DMS153 treated with DMSO at 0.1 percent for 48 hours (cell line): ENCODE results near the gene GATA6.
"Not testable (repeated sequence)": the region's sequence is repeated elsewhere in the genome, so short reads cannot be mapped to it uniquely, and the experiment has no call there.

Source experiments
- DNase-seq: peaks from one replicate; lab custom pipeline; 2025; ENCODE audit not compliant: unreplicated experiment; lab: John Stamatoyannopoulos, UW

Gene GATA6

DNA sequence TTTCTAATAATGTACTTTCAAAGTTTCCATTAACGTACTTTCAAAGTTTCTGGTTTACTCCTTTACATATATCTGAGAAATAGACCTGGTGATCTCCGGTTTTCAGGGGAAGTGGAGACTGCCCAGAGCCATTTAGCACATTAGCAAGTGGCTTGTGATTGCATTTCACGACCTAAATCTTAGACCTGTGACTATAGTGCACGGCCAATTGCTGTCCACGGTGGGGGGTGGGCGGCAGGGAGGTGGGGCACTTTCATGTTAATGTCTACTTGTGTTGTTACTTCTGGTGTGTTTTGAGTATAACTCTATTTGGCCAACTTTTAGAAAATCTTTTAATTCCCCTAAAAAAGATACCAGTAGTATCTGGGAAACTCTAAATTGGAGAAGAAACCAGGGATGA, 11.3 kb downstream of the GATA6 start:
- no peak for DNase-seq

DNA sequence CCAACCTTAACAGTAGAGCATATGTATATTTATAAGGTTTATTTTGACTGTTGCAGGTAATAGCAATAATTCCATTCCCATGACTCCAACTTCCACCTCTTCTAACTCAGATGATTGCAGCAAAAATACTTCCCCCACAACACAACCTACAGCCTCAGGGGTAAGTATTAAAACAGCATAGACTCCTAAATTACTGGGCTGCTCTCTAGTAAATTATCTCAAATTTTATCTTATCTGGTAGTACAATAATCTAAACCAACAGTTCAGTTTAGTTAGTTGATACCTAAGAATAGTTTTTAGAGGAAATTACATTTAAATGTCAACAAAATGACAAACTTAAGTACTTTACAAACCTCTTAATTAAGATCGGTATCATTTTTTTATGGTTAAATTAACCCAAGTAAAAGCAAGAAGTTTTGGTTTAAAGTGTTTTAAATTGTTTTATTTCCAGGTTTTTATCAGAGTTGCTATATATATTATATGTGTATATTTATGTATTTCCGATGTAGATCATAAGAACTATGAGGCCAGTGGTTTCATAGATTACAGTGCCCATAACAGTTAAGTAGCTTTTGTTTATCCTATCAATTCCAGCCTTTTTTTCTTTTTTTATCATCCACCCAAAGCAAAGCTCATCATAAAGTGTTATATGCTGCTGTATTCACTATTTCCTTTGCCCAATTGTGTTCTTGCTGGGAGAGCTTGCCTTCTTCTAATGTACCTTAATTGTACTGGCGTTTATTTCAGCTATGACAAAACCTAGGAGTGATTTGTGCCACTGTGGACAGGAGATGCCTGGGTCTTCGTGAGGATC, 13.7 kb downstream of the GATA6 start:
- DNase-seq: no peak

DNA sequence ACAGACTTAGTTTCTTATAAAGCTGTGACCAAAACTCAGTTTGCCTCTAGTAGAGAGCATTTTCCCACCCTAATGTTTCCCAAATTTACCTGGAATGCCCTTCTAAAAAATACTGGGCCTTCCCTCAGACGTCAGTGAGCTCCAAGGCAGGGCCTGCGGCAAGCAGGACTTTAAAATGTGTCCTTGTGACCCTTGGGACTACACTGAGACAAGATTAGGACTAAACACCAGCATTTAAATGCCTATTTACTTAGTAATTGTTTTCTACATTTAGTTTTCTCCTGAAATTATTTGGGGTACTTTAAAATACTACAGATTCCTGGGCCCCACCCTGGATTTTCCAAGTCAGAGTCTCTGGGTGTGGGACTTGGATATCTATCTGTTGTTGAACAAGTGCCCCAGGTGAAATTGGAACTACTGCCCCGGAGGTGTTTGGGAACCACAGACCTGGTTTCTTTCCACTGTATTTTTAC, 14.3 kb downstream of the GATA6 start:
- no peak for DNase-seq

DNA sequence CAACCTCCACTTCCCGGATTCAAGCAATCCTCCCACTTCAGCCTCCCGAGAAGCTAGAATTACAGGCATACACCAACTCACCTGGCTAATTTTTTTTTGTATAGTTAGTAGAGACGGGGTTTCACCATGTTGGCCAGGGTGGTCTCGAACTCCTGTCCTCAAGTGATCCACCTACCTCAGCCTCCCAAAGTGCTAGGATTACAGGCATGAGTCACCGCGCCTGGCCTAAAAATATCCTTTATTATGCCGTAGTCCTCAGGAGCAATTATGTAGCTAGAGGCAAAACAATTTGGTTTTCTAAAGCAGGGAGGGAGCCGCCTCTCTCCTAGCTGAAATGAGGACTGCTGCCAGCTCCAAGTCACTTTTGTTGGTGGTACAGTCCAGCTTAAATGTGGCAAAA, 15.2 kb downstream of the GATA6 start:
- DNase-seq: not testable (repeated sequence)

DNA sequence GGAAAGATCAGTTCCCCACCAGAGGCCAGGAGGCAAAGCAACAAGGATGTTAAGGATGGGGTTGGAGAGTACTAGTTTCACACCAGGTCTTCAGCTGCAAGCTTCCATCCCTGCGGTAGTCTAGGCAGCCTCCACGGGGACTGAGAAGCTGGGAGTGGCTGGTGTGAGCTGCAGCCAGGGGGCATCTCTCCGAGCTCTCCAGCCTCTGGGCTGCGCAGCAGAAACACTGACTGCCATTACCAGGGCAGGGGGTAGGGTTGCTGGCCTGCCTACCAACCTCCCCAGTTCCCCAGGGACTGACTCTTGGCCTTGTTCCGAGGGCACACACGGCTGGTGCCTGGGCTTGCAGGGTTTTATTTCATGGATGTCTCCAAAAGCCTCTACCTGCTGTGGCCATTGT, 15.9 kb downstream of the GATA6 start:
- peak; percentile 80 for DNase-seq

DNA sequence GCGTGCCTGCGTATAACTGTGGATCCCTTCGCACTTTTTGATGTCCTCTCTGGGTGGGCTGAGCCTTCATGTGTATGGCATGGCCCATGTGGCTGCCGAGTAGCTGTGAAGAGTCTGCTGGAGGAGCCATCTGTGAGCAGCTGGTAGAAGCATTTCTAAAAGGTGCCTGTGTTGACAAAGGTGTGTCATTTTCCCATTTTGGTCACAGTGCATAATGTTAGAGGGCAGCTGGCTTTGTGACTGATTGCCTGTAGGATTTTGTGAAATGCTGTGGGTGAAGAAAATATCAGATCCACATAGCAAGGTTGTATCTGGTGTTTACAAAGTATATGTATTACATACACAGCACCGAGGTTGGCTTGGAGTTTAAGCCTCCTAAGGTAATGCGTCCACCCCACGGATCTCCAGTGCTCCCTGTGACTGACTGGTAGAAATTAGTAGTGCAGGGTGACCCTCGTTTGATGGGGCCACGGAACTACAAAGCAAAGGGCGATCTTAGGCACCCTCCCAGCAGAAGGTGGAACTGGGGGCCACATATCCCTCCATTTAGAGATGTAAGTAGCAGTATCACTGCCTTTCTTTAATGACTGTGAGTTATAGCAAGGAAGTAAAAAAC, 16.5 kb downstream of the GATA6 start:
- peak; percentile 80 for DNase-seq

DNA sequence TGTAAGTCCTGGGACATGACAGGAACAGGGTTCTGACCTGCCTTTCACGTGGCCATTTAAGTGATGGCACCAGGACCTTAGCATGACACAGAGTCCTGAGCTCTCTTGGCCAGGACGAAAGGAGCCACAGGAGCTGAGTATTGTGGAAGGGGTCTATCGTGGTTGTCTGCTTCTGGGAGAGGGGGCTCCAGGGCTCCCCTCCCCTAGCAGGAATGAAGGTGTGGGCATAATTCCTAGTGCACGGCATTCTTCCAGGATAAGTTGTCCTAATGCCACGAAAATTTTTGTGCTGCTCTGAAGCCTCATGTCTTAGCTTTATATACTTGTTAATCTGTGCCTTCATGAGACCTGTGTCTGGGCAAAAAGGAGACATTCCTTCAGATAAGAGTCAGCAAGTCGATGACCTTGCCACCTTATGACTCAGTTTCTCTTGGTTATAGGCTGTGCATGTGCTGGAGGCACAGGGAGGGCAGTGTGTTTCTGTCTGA, 17.1 kb downstream of the GATA6 start:
- DNase-seq: no peak

DNA sequence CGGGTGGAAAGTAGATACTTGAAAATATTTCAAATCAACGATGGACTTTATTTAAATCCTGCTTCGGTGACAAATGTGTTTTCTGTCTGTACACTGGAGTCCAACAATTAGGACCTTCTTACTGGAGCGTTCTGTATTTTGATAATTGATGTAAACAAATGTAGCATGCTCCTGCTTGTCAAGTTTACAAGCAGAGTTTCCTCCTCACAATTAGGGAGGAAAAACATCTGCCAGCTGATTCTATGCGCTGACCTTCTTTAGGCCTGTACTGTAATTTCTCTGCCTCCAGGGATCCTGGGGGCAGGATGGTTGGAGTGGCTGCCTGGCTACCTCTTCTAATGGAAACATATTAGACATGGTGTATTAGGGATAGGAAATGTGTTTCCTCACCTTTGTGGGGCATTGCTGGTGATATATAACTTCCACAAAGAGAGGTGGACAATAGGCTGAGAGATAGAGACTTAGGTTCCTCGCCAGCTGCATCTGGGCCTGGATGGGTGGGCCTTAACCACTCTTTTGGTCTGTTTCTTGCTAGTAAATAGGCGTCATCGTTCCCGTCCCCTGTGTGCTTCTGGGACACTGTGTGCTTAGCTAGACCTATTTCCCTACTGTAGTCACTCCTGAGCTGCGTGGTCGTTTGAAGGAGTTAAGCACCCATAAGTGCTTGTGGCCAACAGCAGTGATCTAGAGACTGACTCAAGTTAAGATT, 19.3 kb downstream of the GATA6 start:
- DNase-seq: no peak

DNA sequence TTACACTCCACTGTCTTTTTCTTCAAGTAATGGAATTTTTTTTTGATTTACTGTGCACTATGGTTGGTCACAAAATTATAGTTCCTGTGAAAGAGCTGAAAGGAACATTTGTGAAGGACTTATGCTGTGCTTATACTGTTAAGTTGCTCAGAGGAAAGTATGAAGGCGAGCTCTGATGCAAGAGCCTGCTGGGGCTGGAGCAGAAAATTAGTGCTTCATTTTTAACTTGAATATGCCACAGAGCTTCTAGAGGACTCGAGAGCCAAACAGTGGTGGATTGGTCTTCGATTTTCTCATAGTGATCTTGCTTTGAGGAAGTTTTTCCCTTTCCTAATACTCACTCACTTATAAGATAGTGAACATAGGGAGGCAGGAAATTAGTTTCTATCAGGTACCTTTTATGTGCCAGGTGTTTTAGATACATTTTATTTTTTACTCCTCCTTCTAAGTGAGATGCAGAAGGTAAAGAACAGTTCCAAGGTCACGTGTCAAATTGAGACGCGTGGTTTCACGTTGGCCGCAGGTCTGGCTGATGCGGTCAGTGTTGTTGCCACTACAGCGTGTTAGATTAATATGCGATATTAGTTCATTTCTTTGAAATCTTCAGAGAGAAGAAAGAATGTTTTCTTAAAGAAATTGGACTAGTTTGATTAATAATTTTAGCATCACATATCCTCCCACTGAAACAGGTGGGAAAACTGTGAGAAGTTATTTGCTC, 20.2 kb downstream of the GATA6 start:
- DNase-seq: no peak

DNA sequence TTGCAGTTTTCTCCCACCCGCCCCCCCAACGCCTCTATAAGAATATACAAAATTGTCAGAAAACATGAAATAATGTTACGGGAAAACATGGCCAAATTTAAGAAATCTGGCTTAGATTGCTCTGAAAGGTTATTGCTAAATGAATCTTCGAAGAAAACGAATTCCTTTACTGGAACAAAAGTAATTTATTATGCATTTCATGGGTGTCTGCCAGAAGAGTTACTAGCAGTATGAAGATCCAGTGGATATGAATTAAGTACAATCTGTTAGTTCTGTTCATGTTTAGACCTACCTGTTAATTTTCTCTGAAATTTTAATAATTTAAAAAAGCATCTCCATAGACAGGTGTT, 21.9 kb downstream of the GATA6 start:
- no peak for DNase-seq

DNA sequence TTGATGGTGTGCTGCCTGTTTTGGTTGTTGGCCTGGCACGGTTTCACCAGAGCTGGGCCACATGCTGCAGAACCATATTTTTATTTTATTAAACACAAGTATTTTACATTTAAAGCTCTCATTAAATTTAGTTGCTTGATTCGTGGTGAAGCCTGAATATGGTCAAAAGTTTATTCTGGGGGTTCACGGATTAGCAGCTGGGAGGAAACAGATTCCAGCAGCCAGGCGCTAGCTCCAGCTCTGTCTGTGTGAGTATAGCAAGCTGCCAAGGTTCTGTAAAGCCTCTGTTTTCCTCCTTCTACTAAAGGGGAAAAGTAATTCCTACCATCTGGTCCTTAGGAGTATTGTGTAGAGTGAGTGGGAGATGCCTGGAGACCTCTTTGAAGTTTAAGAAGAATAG, 22.5 kb downstream of the GATA6 start:
- no peak for DNase-seq

DNA sequence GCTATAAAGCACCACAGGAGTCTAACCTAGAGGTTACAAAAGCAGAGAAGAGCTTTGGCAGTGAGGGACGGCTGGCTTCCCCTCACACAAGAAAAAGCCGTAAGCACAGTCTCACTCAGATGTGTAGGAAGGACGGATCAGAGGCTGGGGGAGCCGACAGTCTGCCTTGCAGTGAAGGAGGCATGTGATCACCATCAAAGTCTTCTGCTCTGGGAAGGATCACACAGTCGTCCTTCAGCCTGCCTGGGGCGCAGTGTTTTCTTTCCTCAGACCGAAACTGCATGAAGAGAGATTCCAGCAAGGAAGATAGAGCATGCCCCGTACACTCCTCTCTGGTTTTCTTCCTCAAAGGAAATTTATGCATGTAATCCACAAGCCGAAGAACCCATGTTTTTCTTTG, 24.1 kb downstream of the GATA6 start:
- DNase-seq: no peak

DNA sequence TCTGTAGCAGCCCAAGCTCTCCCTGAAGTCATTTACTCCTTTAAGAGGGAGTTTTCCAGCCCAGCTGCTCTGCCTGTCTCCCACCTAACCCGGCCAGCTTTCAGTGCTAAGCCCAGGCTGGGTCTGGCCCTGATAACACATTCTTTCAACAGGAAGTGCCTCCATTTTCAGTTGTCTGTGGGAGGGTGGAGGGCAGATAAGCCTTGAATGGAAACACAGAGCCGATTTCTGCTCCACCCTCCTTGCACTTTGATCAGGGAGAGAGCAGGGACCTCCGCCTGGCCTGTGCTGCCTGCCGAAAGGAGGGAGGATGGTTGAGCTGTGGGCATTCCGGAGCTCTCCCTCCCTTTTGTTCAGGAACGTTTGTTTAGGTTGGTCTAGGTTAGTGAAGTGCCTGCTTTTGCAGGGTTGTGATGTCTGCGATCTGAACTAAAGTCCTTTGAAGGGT, 24.8 kb downstream of the GATA6 start:
- DNase-seq: no peak

DNA sequence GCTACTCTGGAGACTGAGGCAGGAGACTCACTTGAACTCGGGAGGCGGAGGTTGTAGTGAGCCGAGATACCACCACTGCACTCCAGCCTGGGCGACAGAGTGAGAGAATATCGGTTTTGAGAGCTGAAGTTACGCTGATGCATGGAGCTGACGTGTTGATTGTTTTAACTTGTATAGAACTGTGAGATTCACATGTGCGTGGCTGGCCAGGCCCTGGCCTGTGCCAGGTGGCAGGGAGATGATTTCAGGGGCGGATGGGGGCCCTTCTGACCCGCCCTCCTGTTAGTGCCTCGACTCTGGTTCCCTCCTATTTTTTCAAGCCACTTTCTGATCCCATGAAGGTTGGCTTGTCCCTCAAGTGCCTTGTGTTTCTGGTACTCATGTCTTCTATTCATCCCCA, 25.7 kb downstream of the GATA6 start:
- no peak for DNase-seq

DNA sequence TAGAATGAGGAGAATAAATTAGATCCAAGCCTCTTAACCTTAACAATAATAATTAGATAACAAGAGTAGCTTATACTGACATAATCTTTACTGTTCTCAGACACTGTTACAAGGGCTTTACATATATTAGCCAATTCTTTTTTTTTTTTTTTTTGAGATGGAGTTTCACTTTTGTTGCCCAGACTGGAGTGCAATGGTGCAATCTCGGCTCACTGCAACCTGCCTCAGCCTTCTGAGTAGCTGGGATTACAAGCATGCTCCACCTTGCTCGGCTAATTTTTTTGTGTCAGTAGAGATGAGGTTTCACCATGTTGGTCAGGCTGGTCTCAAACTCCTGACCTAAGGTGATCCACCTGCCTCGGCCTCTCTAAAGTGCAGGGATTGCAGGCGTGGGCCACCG, 27.6 kb downstream of the GATA6 start:
- not testable (repeated sequence) for DNase-seq

DNA sequence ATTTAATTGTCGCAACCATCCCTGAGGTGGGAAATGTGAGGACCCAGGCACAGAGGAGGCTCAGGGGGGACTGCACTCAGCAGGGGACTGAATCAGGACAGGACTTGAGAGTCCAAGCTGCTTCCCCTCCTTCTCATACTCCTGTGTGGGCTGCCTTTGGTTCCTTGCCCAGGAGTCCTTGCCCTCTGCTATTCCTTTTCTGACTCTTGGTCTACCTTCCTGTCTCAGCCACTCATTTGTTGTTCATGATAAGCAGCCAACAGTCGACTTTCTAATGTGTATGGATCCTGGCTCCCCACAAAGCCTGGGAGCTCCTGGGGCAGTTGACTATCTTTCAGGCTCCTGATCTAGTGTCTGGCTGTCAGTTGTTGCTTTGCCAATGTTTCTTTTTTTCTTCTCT, 28.3 kb downstream of the GATA6 start:
- no peak for DNase-seq

DNA sequence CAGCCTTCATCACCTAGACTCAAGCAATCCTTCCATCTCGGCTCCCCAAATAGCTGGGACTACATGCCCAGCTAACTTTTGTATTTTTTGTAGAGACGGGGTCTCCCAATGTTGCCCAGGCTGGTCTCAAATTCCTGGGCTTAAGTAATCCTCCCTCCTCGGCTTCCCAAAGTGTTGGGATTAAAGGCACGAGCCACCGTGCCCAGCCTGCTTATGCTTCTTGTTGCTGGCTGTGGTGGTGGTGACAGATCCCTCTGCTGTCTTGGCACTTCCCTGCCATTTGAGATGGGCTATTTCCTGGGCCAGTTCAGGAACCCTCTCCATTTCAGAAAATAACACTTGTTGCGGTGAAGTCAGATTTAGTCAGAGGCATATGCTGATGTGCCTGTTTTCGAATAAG, 28.8 kb downstream of the GATA6 start:
- DNase-seq: no peak

DNA sequence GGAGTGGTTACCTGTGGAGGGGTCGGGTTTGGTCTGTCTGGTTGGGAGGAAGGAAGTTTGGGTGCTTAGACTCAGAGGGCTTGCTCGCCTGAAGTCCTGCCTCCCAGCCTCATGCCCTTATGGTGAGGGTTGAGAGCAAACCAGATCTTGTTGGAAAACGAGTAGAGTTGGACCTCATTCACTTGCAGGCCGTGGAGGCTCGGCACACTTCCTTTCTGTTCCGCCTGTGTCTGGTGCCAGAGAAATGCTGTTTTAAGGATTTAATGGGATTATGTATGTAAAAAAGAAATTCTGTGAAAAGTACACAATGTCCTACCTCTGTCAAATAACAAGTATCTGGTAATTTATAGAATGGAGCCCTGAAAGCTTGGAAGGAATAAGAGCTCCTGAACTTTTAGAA, 29.6 kb downstream of the GATA6 start:
- DNase-seq: no peak

DNA sequence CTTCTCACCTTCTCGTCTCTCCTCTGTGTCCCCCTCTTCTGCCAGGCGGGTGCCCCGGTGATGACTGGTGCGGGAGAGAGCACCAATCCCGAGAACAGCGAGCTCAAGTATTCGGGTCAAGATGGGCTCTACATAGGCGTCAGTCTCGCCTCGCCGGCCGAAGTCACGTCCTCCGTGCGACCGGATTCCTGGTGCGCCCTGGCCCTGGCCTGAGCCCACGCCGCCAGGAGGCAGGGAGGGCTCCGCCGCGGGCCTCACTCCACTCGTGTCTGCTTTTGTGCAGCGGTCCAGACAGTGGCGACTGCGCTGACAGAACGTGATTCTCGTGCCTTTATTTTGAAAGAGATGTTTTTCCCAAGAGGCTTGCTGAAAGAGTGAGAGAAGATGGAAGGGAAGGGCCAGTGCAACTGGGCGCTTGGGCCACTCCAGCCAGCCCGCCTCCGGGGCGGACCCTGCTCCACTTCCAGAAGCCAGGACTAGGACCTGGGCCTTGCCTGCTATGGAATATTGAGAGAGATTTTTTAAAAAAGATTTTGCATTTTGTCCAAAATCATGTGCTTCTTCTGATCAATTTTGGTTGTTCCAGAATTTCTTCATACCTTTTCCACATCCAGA, 31.3 kb downstream of the GATA6 start:
- DNase-seq: no peak

DNA sequence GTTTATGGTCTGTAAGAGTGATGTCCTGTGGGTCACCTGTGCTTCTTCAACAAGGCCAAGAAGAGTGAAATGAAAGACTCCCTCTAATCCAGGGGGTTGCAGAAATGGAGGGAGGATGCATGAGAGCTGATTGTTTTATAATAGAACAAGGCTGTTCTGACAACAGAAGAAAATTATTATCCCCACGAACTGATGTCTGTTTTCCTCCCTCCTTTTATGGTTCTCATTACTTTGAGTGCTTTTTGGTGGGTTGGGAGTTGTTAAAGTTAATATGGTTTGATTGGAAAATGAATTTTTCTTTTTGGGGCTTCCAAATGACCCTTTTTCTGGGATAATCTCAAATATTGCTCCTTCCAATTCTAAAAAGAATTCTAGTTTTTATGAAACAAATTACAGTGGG, 33.6 kb downstream of the GATA6 start:
- DNase-seq: no peak
